Hippocampal formation (tissue), 2 donors: ENCODE data around the gene PLD5.
"Not testable (repeated sequence)": the region's sequence is repeated elsewhere in the genome, so short reads cannot be mapped to it uniquely, and the experiment has no call there.

Source experiments
- DNase-seq, 2 donors: peaks; one replicate each; lab custom pipeline; 2025; lab: John Stamatoyannopoulos, UW

Gene PLD5

GRCh38 chr1:242426271-242426905 is 98.1 kb downstream of the PLD5 start:
- no peak for DNase-seq

- DNase-seq, result no peak
Observed at GRCh38 chr1:242425232-242425631, 99.3 kb downstream of the PLD5 start.

- DNase-seq, result no peak
Observed at GRCh38 chr1:242416657-242417056, 107.8 kb downstream of the PLD5 start.

- no peak for DNase-seq
Observed at GRCh38 chr1:242412921-242413320, 111.6 kb downstream of the PLD5 start.

- no peak for DNase-seq
Observed at GRCh38 chr1:242411901-242412300, 112.6 kb downstream of the PLD5 start.

GRCh38 chr1:242405947-242406346 is 118.5 kb downstream of the PLD5 start:
- no peak for DNase-seq

GRCh38 chr1:242404296-242404695 is 120.2 kb downstream of the PLD5 start:
- DNase-seq, result no peak

- DNase-seq, result no peak
Observed at GRCh38 chr1:242402956-242403355, 121.5 kb downstream of the PLD5 start.

- DNase-seq, result no peak
Observed at GRCh38 chr1:242401937-242402336, 122.6 kb downstream of the PLD5 start.

- no peak for DNase-seq
Observed at GRCh38 chr1:242398351-242398750, 126.1 kb downstream of the PLD5 start.

- DNase-seq, result no peak
Observed at GRCh38 chr1:242391896-242392295, 132.6 kb downstream of the PLD5 start.

GRCh38 chr1:242376121-242376520 is 148.4 kb downstream of the PLD5 start:
- DNase-seq, result not testable (repeated sequence)

- DNase-seq, result not testable (repeated sequence)
Observed at GRCh38 chr1:242350446-242350845, 174.1 kb downstream of the PLD5 start.

- no peak for DNase-seq
Observed at GRCh38 chr1:242349636-242350035, 174.9 kb downstream of the PLD5 start.

- not testable (repeated sequence) for DNase-seq
Observed at GRCh38 chr1:242330865-242331264, 193.6 kb downstream of the PLD5 start.

- not testable (repeated sequence) for DNase-seq
Observed at GRCh38 chr1:242327381-242327780, 197.1 kb downstream of the PLD5 start.

- not testable (repeated sequence) for DNase-seq
Observed at GRCh38 chr1:242321981-242322380, 202.5 kb downstream of the PLD5 start.

- no peak for DNase-seq
Observed at GRCh38 chr1:242318140-242318539, 206.4 kb downstream of the PLD5 start.

GRCh38 chr1:242314865-242315264 is 209.6 kb downstream of the PLD5 start:
- not testable (repeated sequence) for DNase-seq

GRCh38 chr1:242314085-242314649 is 210.3 kb downstream of the PLD5 start:
- DNase-seq, result not testable (repeated sequence)

- DNase-seq, result not testable (repeated sequence)
Observed at GRCh38 chr1:242308681-242309080, 215.8 kb downstream of the PLD5 start.

- not testable (repeated sequence) for DNase-seq
Observed at GRCh38 chr1:242293781-242294180, 230.7 kb downstream of the PLD5 start.

GRCh38 chr1:242288067-242288466 is 236.4 kb downstream of the PLD5 start:
- not testable (repeated sequence) for DNase-seq
